H9 (cell line): ENCODE measurements around the gene CPB2. TPM values are rescaled to one million over a fixed set of nuclear protein-coding genes. Genes with fewer than 3 reads are reported as not detected.

Experiments
- DNase-seq: peaks from one replicate; pipeline ENCODE4 v3.0.0-alpha.2; 2017
- H2AFZ ChIP-seq: one replicate; pipeline ENCODE4 v1.6.1; 2013; ENCODE audit warnings: mild to moderate bottlenecking, low read length, control low read depth, moderate library complexity
- H2AK5ac ChIP-seq: 2 replicates; pipeline ENCODE4 v1.6.1; 2013; ENCODE audit warnings: low read length, control low read depth, mixed read lengths; ENCODE audit not compliant: insufficient read length
- H2BK120ac ChIP-seq: one replicate; pipeline ENCODE4 v1.6.1; 2013; ENCODE audit warnings: low read depth, mild to moderate bottlenecking, low read length, control low read depth, inconsistent platforms; ENCODE audit not compliant: poor library complexity, severe bottlenecking
- H2BK12ac ChIP-seq: 2 replicates; pipeline ENCODE4 v1.6.1; 2013; ENCODE audit warnings: low read length, control low read depth, mixed read lengths, low read depth; ENCODE audit not compliant: insufficient read length
- H2BK15ac ChIP-seq: 2 replicates; pipeline ENCODE4 v1.6.1; 2013; ENCODE audit warnings: low read depth, low read length, control low read depth
- H2BK20ac ChIP-seq: one replicate; pipeline ENCODE4 v1.6.1; 2013; ENCODE audit warnings: low read depth, mild to moderate bottlenecking, low read length, control low read depth, inconsistent platforms; ENCODE audit not compliant: poor library complexity, severe bottlenecking
- H2BK5ac ChIP-seq: 2 replicates; pipeline ENCODE4 v1.6.1; 2013; ENCODE audit warnings: low read length, control low read depth, mixed read lengths; ENCODE audit not compliant: insufficient read length
- H3K14ac ChIP-seq: 2 replicates; pipeline ENCODE4 v1.6.1; 2013; ENCODE audit warnings: low read length, control low read depth; ENCODE audit not compliant: insufficient read depth
- H3K18ac ChIP-seq: 2 replicates; pipeline ENCODE4 v1.6.1; 2013; ENCODE audit warnings: low read depth, mild to moderate bottlenecking, mixed read lengths, low read length, control low read depth; ENCODE audit not compliant: insufficient read length
- H3K23ac ChIP-seq: 2 replicates; pipeline ENCODE4 v1.6.1; 2013; ENCODE audit warnings: low read length, control low read depth, mixed read lengths, low read depth; ENCODE audit not compliant: insufficient read length
- H3K23me2 ChIP-seq: 2 replicates; pipeline ENCODE4 v1.6.1; 2013; ENCODE audit warnings: low read depth, mild to moderate bottlenecking, mixed read lengths, low read length, control low read depth; ENCODE audit not compliant: insufficient read length, poor library complexity, severe bottlenecking
- H3K27ac ChIP-seq: 2 replicates; pipeline ENCODE4 v1.5.1; 2013; ENCODE audit warnings: low read length, control low read depth, mixed read lengths, low read depth; ENCODE audit not compliant: insufficient read length
- H3K27me3 ChIP-seq: 2 replicates; pipeline ENCODE4 v1.6.1; 2013; ENCODE audit warnings: low read length, control low read depth, inconsistent platforms; ENCODE audit not compliant: insufficient read depth
- H3K4ac ChIP-seq: 2 replicates; pipeline ENCODE4 v1.6.1; 2013; ENCODE audit warnings: low read depth, mild to moderate bottlenecking, control low read depth, inconsistent platforms, low read length, moderate library complexity
- H3K4me1 ChIP-seq: 2 replicates; pipeline ENCODE4 v1.6.1; 2013; ENCODE audit warnings: low read length, control low read depth, inconsistent platforms; ENCODE audit not compliant: insufficient read depth
- H3K4me2 ChIP-seq: 2 replicates; pipeline ENCODE4 v1.6.1; 2013; ENCODE audit warnings: low read length, control low read depth, mixed read lengths; ENCODE audit not compliant: insufficient read length, insufficient read depth
- H3K56ac ChIP-seq: 2 replicates; pipeline ENCODE4 v1.6.1; 2013; ENCODE audit warnings: low read depth, mild to moderate bottlenecking, mixed read lengths, low read length, control low read depth; ENCODE audit not compliant: insufficient read length
- H3K79me1 ChIP-seq: 2 replicates; pipeline ENCODE4 v1.6.1; 2013; ENCODE audit warnings: low read depth, mild to moderate bottlenecking, moderate library complexity, low read length, control low read depth, inconsistent platforms; ENCODE audit not compliant: insufficient read depth, poor library complexity, severe bottlenecking
- H3K79me2 ChIP-seq: 2 replicates; pipeline ENCODE4 v1.6.1; 2013; ENCODE audit warnings: low read length, control low read depth, inconsistent platforms; ENCODE audit not compliant: insufficient read depth
- H3K9ac ChIP-seq: 2 replicates; pipeline ENCODE4 v1.6.1; 2013; ENCODE audit warnings: low read length, control low read depth, mixed read lengths; ENCODE audit not compliant: insufficient read length; ENCODE audit errors: extremely low read depth
- H3K9me3 ChIP-seq: one replicate; pipeline ENCODE4 v1.6.1; 2013; ENCODE audit warnings: low read depth, low read length, inconsistent platforms; ENCODE audit not compliant: control insufficient read depth
- H3T11ph ChIP-seq: one replicate; pipeline ENCODE4 v1.6.1; 2013; ENCODE audit warnings: mild to moderate bottlenecking, low read length, control low read depth, inconsistent platforms
- H4K20me1 ChIP-seq: one replicate; pipeline ENCODE4 v1.6.1; 2013; ENCODE audit not compliant: control insufficient read depth, insufficient read length, insufficient read depth
- H4K5ac ChIP-seq: 2 replicates; pipeline ENCODE4 v1.6.1; 2013; ENCODE audit warnings: low read depth, mild to moderate bottlenecking, mixed read lengths, low read length, control low read depth; ENCODE audit not compliant: insufficient read length
- H4K8ac ChIP-seq: replicated peaks from 2 replicates; pipeline ENCODE4 v1.6.1; 2013; ENCODE audit warnings: low read length, control low read depth, mixed read lengths, low read depth; ENCODE audit not compliant: insufficient read length
- H4K91ac ChIP-seq: 2 replicates; pipeline ENCODE4 v1.6.1; 2013; ENCODE audit warnings: low read depth, mild to moderate bottlenecking, moderate library complexity, mixed read lengths, low read length, control low read depth; ENCODE audit not compliant: insufficient read length
- H3K27ac Mint-ChIP-seq, 3 experiments: 2 replicates in 2 of 3; 3 replicates in 1 of 3; pipeline ENCODE4 v1.8.0; 2020 to 2021; ENCODE audit warnings: mixed read lengths in 3 of 3, mild to moderate bottlenecking in 1 of 3, moderate library complexity in 1 of 3
- H3K27me3 Mint-ChIP-seq: 2 replicates; pipeline ENCODE4 v1.8.0; 2021; ENCODE audit warnings: low read depth, mild to moderate bottlenecking, moderate library complexity, mixed read lengths
- H3K36me3 Mint-ChIP-seq, 3 experiments: 2 replicates in 2 of 3; 3 replicates in 1 of 3; pipeline ENCODE4 v1.8.0; 2020 to 2021; ENCODE audit warnings: low read depth in 3 of 3, mixed read lengths in 3 of 3; ENCODE audit not compliant: insufficient read depth in 1 of 3
- H3K4me1 Mint-ChIP-seq, 2 experiments: 2 replicates each; pipeline ENCODE4 v1.8.0; 2020; ENCODE audit warnings: mixed read lengths in 2 of 2
- H3K4me3 Mint-ChIP-seq, 2 experiments: 2 replicates in 1 of 2; 3 replicates in 1 of 2; pipeline ENCODE4 v1.8.0; 2020 to 2021; ENCODE audit warnings: mild to moderate bottlenecking in 2 of 2, mixed read lengths in 2 of 2, moderate library complexity in 1 of 2
- H3K9me3 Mint-ChIP-seq, 2 experiments: 2 replicates in 1 of 2; 3 replicates in 1 of 2; pipeline ENCODE4 v1.8.0; 2020; ENCODE audit warnings: mild to moderate bottlenecking in 2 of 2, mixed read lengths in 2 of 2, moderate library complexity in 1 of 2
- WGBS: extraction: QIAGEN DNeasy Blood & Tissue Kit; methylation state at CpG from one replicate; pipeline ENCODE4 v1.1.7; 2013; ENCODE audit warnings: missing lambda C conversion rate, low lambda C conversion rate, mixed read lengths; ENCODE audit not compliant: insufficient read length; ENCODE audit errors: extremely low coverage; 5-methylcytosine and 5-hydroxymethylcytosine counted together
- total RNA-seq: library from RNA; stranded (reverse); gene quantifications from 2 replicates; pipeline ENCODE4 v1.2.1, GENCODE V29; 2021
- TF ChIP-seq, protein P1 (sequence below): fragments of 200-600 bp; sonication (generic); conservative IDR thresholded peaks from 3 replicates; pipeline ENCODE4 v1.8.0; 2021; ENCODE audit warnings: antibody characterized with exemption, mild to moderate bottlenecking

The CPB2 gene
- total RNA-seq, 1 experiment from 2014 or later = not detected

DNA sequence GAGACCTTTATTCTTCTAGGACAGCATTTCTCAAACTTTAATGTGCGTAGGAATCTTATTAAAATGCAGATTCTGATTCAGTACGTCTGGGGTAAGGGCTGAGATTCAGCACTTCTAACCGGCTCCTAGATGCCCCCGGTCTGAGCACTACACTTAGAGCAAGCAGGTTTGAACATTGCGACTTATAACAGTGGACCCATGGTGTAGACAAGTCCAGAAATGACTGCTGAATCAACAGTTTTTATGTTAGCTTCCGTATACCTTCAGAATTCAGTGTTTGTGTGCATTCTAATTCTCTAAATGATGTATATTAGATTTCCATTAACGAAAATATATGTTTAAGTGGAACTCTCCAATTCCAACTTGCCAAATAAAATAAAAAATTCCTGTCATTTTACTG lies 17.5 kb upstream of the CPB2 start:
- no peak overlapping the region for H3K4me3 Mint-ChIP-seq
- Histone ChIP-seq H3K4ac (no peak overlapping the region), H3K27ac (no peak overlapping the region), H4K8ac (no peak overlapping the region), H3K14ac (no peak overlapping the region), H3K4me2 (no peak overlapping the region), H3K9ac (no peak overlapping the region), H4K91ac (no peak overlapping the region), H2BK20ac (no peak overlapping the region), H3K23ac (no peak overlapping the region), H4K5ac (no peak overlapping the region), H3K56ac (no peak overlapping the region), H3K23me2 (no peaks in the 10 kb centered on the region), H3K79me1 (no peaks in the 10 kb centered on the region), H3K27me3 (no peaks in the 10 kb centered on the region), H2BK12ac (no peak overlapping the region), H2BK5ac (no peak overlapping the region), H3K9me3 (no peaks in the 10 kb centered on the region), H2BK120ac (no peak overlapping the region), H2AK5ac (no peak overlapping the region), H3K4me1 (peaks cover 3% of the 10 kb centered on the region; the same call in 1 of the 2 replicates), H3K18ac (no peak overlapping the region), H3T11ph (no peak overlapping the region), H2BK15ac (no peak overlapping the region), H3K79me2 (no peaks in the 10 kb centered on the region), H4K20me1 (no peaks in the 10 kb centered on the region), H2AFZ (no peak overlapping the region)
- no peaks in the 10 kb centered on the region; a peak in 1 of 7 replicates for H3K36me3 Mint-ChIP-seq
- DNase-seq = no peak
- no CpG with 5 or more reads among the region's 7 CpGs for WGBS
- no peaks in the 10 kb centered on the region for H3K9me3 Mint-ChIP-seq
- no peak overlapping the region for H3K27ac Mint-ChIP-seq
- no peaks in the 10 kb centered on the region for H3K27me3 Mint-ChIP-seq
- TF ChIP-seq, protein P1, sequence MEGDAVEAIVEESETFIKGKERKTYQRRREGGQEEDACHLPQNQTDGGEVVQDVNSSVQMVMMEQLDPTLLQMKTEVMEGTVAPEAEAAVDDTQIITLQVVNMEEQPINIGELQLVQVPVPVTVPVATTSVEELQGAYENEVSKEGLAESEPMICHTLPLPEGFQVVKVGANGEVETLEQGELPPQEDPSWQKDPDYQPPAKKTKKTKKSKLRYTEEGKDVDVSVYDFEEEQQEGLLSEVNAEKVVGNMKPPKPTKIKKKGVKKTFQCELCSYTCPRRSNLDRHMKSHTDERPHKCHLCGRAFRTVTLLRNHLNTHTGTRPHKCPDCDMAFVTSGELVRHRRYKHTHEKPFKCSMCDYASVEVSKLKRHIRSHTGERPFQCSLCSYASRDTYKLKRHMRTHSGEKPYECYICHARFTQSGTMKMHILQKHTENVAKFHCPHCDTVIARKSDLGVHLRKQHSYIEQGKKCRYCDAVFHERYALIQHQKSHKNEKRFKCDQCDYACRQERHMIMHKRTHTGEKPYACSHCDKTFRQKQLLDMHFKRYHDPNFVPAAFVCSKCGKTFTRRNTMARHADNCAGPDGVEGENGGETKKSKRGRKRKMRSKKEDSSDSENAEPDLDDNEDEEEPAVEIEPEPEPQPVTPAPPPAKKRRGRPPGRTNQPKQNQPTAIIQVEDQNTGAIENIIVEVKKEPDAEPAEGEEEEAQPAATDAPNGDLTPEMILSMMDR = no peak
- H3K4me1 Mint-ChIP-seq = peaks cover 10 to 11% of the 10 kb centered on the region in 2 experiments
